Activated naive CD8-positive, alpha-beta T cell treated with anti-CD3 and anti-CD28 coated beads, Interleukin-2, amount 10 ng/mL, durations not matched to agents 7 days and 5 days (primary cell): Measurements from ENCODE around the gene SMIM32. TPM values are rescaled to one million over a fixed set of nuclear protein-coding genes. Genes with fewer than 3 reads are reported as not detected.

Experiments
- ATAC-seq: fragments of 150-1000 bp; cut with Tn5 transposase; one replicate; pipeline ENCODE4 v1.10.0; 2021; ENCODE audit warnings: low read depth, moderate library complexity
- POLR2A ChIA-PET: fragments of 350-600 bp; sonication (Branson Sonifier 250); formaldehyde crosslinking; loops from one replicate; lab custom pipeline; 2021; ENCODE audit warnings: antibody characterized with exemption; lab: Charles Lee
- DNase-seq: peaks from one replicate; pipeline ENCODE4 v3.0.0; 2021
- H3K27ac Mint-ChIP-seq: one replicate; pipeline ENCODE4 v1.8.0; 2022; ENCODE audit warnings: mild to moderate bottlenecking, mixed read lengths
- H3K27me3 Mint-ChIP-seq: one replicate; pipeline ENCODE4 v1.8.0; 2022; ENCODE audit warnings: mild to moderate bottlenecking, moderate library complexity, mixed read lengths
- H3K36me3 Mint-ChIP-seq: one replicate; pipeline ENCODE4 v1.8.0; 2021; ENCODE audit warnings: mild to moderate bottlenecking, mixed read lengths
- H3K4me1 Mint-ChIP-seq: one replicate; pipeline ENCODE4 v1.8.0; 2021; ENCODE audit warnings: mixed read lengths
- H3K4me3 Mint-ChIP-seq: one replicate; pipeline ENCODE4 v1.8.0; 2022; ENCODE audit warnings: mild to moderate bottlenecking, moderate library complexity, mixed read lengths
- H3K9me3 Mint-ChIP-seq: one replicate; pipeline ENCODE4 v1.8.0; 2021; ENCODE audit warnings: mixed read lengths
- total RNA-seq, 2 experiments: library from RNA; stranded (reverse); gene quantifications; one replicate each; pipeline ENCODE4 v1.2.3, GENCODE V29; 2021

SMIM32 gene
- total RNA-seq, result not detected

GRCh38 chr5:136192526-136193321 lies at the start of gene SMIM32:
Gene SMIM32 (minus strand): TSS chr5:136193162. CDS start chr5:136192524, 638 bp downstream.
- POLR2A ChIA-PET, result no interaction called here
- H3K36me3 Mint-ChIP-seq, result peaks cover 3% of the 10 kb centered on the region
- H3K27me3 Mint-ChIP-seq, result peaks cover 32% of the 10 kb centered on the region
- DNase-seq (no peak), ATAC-seq (peak; percentile 26)
- no peaks in the 10 kb centered on the region for H3K9me3 Mint-ChIP-seq
- no peaks in the 10 kb centered on the region for H3K4me1 Mint-ChIP-seq
- no peak within 1 kb of the TSS for H3K27ac Mint-ChIP-seq
- no peak within 1 kb of the TSS for H3K4me3 Mint-ChIP-seq

GRCh38 chr5:136242611-136243010 lies 49.6 kb upstream of the SMIM32 start:
- DNase-seq (no peak), ATAC-seq (no peak)
- Mint-ChIP-seq H3K27me3 (peaks cover 3% of the 10 kb centered on the region), H3K36me3 (no peaks in the 10 kb centered on the region), H3K4me1 (peaks cover 4% of the 10 kb centered on the region), H3K4me3 (no peak overlapping the region), H3K27ac (no peak overlapping the region), H3K9me3 (no peaks in the 10 kb centered on the region)
- POLR2A ChIA-PET, result no interaction called here

- peaks cover 3% of the 10 kb centered on the region for H3K27me3 Mint-ChIP-seq
- no peaks in the 10 kb centered on the region for H3K36me3 Mint-ChIP-seq
- peaks cover 4% of the 10 kb centered on the region for H3K4me1 Mint-ChIP-seq
- ATAC-seq, result no peak
- no peak overlapping the region for H3K27ac Mint-ChIP-seq
- POLR2A ChIA-PET, result no interaction called here
- no peak overlapping the region for H3K4me3 Mint-ChIP-seq
- H3K9me3 Mint-ChIP-seq, result no peaks in the 10 kb centered on the region
- no peak for DNase-seq
Measured at GRCh38 chr5:136242136-136242535, 49.2 kb upstream of the SMIM32 start.

GRCh38 chr5:136240894-136241293 lies 47.9 kb upstream of the SMIM32 start:
- H3K36me3 Mint-ChIP-seq, result no peaks in the 10 kb centered on the region
- peaks cover 4% of the 10 kb centered on the region for H3K4me1 Mint-ChIP-seq
- POLR2A ChIA-PET, result no interaction called here
- no peak overlapping the region for H3K27ac Mint-ChIP-seq
- H3K4me3 Mint-ChIP-seq, result no peak overlapping the region
- no peak for ATAC-seq
- DNase-seq, result no peak
- no peaks in the 10 kb centered on the region for H3K9me3 Mint-ChIP-seq
- peaks cover 3% of the 10 kb centered on the region for H3K27me3 Mint-ChIP-seq

GRCh38 chr5:136236479-136237083 lies 43.6 kb upstream of the SMIM32 start:
- POLR2A ChIA-PET, result no interaction called here
- H3K4me1 Mint-ChIP-seq, result no peaks in the 10 kb centered on the region
- H3K27ac Mint-ChIP-seq, result no peak overlapping the region
- H3K27me3 Mint-ChIP-seq, result peaks cover 3% of the 10 kb centered on the region
- no peaks in the 10 kb centered on the region for H3K9me3 Mint-ChIP-seq
- DNase-seq, result no peak
- no peaks in the 10 kb centered on the region for H3K36me3 Mint-ChIP-seq
- H3K4me3 Mint-ChIP-seq, result no peak overlapping the region
- ATAC-seq, result no peak

- POLR2A ChIA-PET, result no interaction called here
- Mint-ChIP-seq H3K36me3 (no peaks in the 10 kb centered on the region), H3K27me3 (no peaks in the 10 kb centered on the region), H3K27ac (no peak overlapping the region), H3K9me3 (no peaks in the 10 kb centered on the region), H3K4me1 (no peaks in the 10 kb centered on the region), H3K4me3 (no peak overlapping the region)
- no peak for DNase-seq
- ATAC-seq, result no peak
Measured at GRCh38 chr5:136235321-136235720, 42.4 kb upstream of the SMIM32 start.

- Mint-ChIP-seq H3K4me1 (no peaks in the 10 kb centered on the region), H3K9me3 (no peaks in the 10 kb centered on the region), H3K4me3 (no peak overlapping the region), H3K27ac (no peak overlapping the region), H3K27me3 (peaks cover 10% of the 10 kb centered on the region), H3K36me3 (no peaks in the 10 kb centered on the region)
- DNase-seq (no peak), ATAC-seq (no peak)
- POLR2A ChIA-PET, result no interaction called here
Measured at GRCh38 chr5:136232316-136232715, 39.4 kb upstream of the SMIM32 start.

GRCh38 chr5:136230176-136230575 lies 37.2 kb upstream of the SMIM32 start:
- no peak for ATAC-seq
- POLR2A ChIA-PET, result no interaction called here

GRCh38 chr5:136228136-136228757 lies 35.3 kb upstream of the SMIM32 start:
- Mint-ChIP-seq H3K4me1 (no peaks in the 10 kb centered on the region), H3K9me3 (no peaks in the 10 kb centered on the region), H3K4me3 (no peak overlapping the region), H3K27ac (no peak overlapping the region), H3K27me3 (peaks cover 12% of the 10 kb centered on the region), H3K36me3 (no peaks in the 10 kb centered on the region)
- ATAC-seq (no peak), DNase-seq (no peak)
- POLR2A ChIA-PET, result no interaction called here

More at GRCh38 chr5:136230176-136230575, 37.2 kb upstream of the SMIM32 start:
- Mint-ChIP-seq H3K9me3 (no peaks in the 10 kb centered on the region), H3K27me3 (peaks cover 10% of the 10 kb centered on the region), H3K36me3 (no peaks in the 10 kb centered on the region), H3K4me3 (no peak overlapping the region), H3K4me1 (no peaks in the 10 kb centered on the region), H3K27ac (no peak overlapping the region)
- no peak for DNase-seq

GRCh38 chr5:136226401-136226800 lies 33.4 kb upstream of the SMIM32 start:
- ATAC-seq, result no peak
- peaks cover under 1% of the 10 kb centered on the region for H3K9me3 Mint-ChIP-seq
- no peaks in the 10 kb centered on the region for H3K36me3 Mint-ChIP-seq
- POLR2A ChIA-PET, result no interaction called here
- H3K27ac Mint-ChIP-seq, result no peak overlapping the region
- no peaks in the 10 kb centered on the region for H3K4me1 Mint-ChIP-seq
- no peak overlapping the region for H3K4me3 Mint-ChIP-seq
- no peak for DNase-seq
- H3K27me3 Mint-ChIP-seq, result peaks cover 12% of the 10 kb centered on the region

- DNase-seq, result no peak
- H3K36me3 Mint-ChIP-seq, result no peaks in the 10 kb centered on the region
- peaks cover 14% of the 10 kb centered on the region for H3K27me3 Mint-ChIP-seq
- POLR2A ChIA-PET, result no interaction called here
- H3K4me3 Mint-ChIP-seq, result no peak overlapping the region
- H3K4me1 Mint-ChIP-seq, result no peaks in the 10 kb centered on the region
- no peak overlapping the region for H3K27ac Mint-ChIP-seq
- peaks cover 5% of the 10 kb centered on the region for H3K9me3 Mint-ChIP-seq
- ATAC-seq, result no peak
Measured at GRCh38 chr5:136225796-136226195, 32.8 kb upstream of the SMIM32 start.

- DNase-seq, result no peak
- H3K27ac Mint-ChIP-seq, result no peak overlapping the region
- H3K4me3 Mint-ChIP-seq, result no peak overlapping the region
- POLR2A ChIA-PET, result no interaction called here
- H3K9me3 Mint-ChIP-seq, result peaks cover 11% of the 10 kb centered on the region
- peaks cover 8% of the 10 kb centered on the region for H3K27me3 Mint-ChIP-seq
- H3K36me3 Mint-ChIP-seq, result no peaks in the 10 kb centered on the region
- no peak for ATAC-seq
- H3K4me1 Mint-ChIP-seq, result no peaks in the 10 kb centered on the region
Measured at GRCh38 chr5:136222580-136223235, 29.7 kb upstream of the SMIM32 start.

GRCh38 chr5:136221340-136221739 lies 28.4 kb upstream of the SMIM32 start:
- Mint-ChIP-seq H3K9me3 (peaks cover 11% of the 10 kb centered on the region), H3K27ac (no peak overlapping the region), H3K4me1 (no peaks in the 10 kb centered on the region)

More at GRCh38 chr5:136221340-136221739, 28.4 kb upstream of the SMIM32 start:
- Mint-ChIP-seq H3K36me3 (no peaks in the 10 kb centered on the region), H3K27me3 (peaks cover 8% of the 10 kb centered on the region), H3K4me3 (no peak overlapping the region)
- DNase-seq (no peak), ATAC-seq (no peak)
- POLR2A ChIA-PET, result no interaction called here
